ENCODE results near the gene TPRG1L. TPM values are rescaled to one million over a fixed set of nuclear protein-coding genes. Genes with fewer than 3 reads are reported as not detected.

Gene TPRG1L
- total RNA-seq, 2 donors from 2014 or later = 8.6 to 24.4 TPM

GRCh38 chr1:3676581-3677470 lies 52.0 kb downstream of the TPRG1L start:
- Histone ChIP-seq H3K36me3 (replicated peaks in 1 of 2; ENCODE audit: insufficient read depth in 1 of 2, low read depth in 2 of 2) (no peaks in the 10 kb centered on the region), H3K4me3 (no peak overlapping the region), H3K9me3 (no peaks in the 10 kb centered on the region), H3K4me1 (peaks cover 16% of the 10 kb centered on the region), H3K27ac (no peak overlapping the region), H3K27me3 (no peaks in the 10 kb centered on the region)
- DNase-seq (no peak), ATAC-seq (no peak)
- no peak for TF ChIP-seq CTCF (IDR thresholded peaks at IDR 0.05)
- no peak for TF ChIP-seq POLR2A (IDR thresholded peaks at IDR 0.05)
- intact Hi-C loops (cut with DNase I) = no loop called here
- 76 to 82% methylated on average over 9 to 22 of the region's 22 CpGs for WGBS, 2 donors

GRCh38 chr1:3677484-3677883 lies 52.7 kb downstream of the TPRG1L start:
- intact Hi-C loops (cut with DNase I) = no loop called here
- peaks cover 14% of the 10 kb centered on the region for H3K4me1 ChIP-seq
- no peak for ATAC-seq
- 60 to 79% methylated on average over 5 of the region's 5 CpGs for WGBS, 2 donors
- no peaks in the 10 kb centered on the region for H3K36me3 ChIP-seq (replicated peaks in 1 of 2; ENCODE audit: insufficient read depth in 1 of 2, low read depth in 2 of 2)
- no peak for DNase-seq
- no peaks in the 10 kb centered on the region for H3K9me3 ChIP-seq
- H3K27ac ChIP-seq = no peak overlapping the region
- no peak overlapping the region for H3K4me3 ChIP-seq
- TF ChIP-seq CTCF (IDR thresholded peaks at IDR 0.05) (no peak), POLR2A (IDR thresholded peaks at IDR 0.05) (no peak)
- no peaks in the 10 kb centered on the region for H3K27me3 ChIP-seq

- Histone ChIP-seq H3K27me3 (no peaks in the 10 kb centered on the region), H3K4me3 (no peak overlapping the region), H3K4me1 (peaks cover 14% of the 10 kb centered on the region), H3K27ac (no peak overlapping the region), H3K36me3 (replicated peaks in 1 of 2; ENCODE audit: insufficient read depth in 1 of 2, low read depth in 2 of 2) (no peaks in the 10 kb centered on the region), H3K9me3 (no peaks in the 10 kb centered on the region)
- DNase-seq (no peak), ATAC-seq (no peak)
- no peak for TF ChIP-seq CTCF (IDR thresholded peaks at IDR 0.05)
- TF ChIP-seq POLR2A (IDR thresholded peaks at IDR 0.05) = no peak
- WGBS, 2 donors = 73 to 86% methylated on average over 14 to 21 of the region's 21 CpGs
- intact Hi-C loops (cut with DNase I) = no loop called here
Observed at GRCh38 chr1:3678361-3679097, 53.7 kb downstream of the TPRG1L start.

- Histone ChIP-seq H3K9me3 (no peaks in the 10 kb centered on the region), H3K4me1 (peaks cover 11% of the 10 kb centered on the region), H3K27ac (no peak overlapping the region), H3K36me3 (replicated peaks in 1 of 2; ENCODE audit: insufficient read depth in 1 of 2, low read depth in 2 of 2) (no peaks in the 10 kb centered on the region), H3K27me3 (no peaks in the 10 kb centered on the region), H3K4me3 (no peak overlapping the region)
- DNase-seq = no peak
- no peak for ATAC-seq
- TF ChIP-seq CTCF (IDR thresholded peaks at IDR 0.05) (no peak), POLR2A (IDR thresholded peaks at IDR 0.05) (no peak)
- 80 to 91% methylated on average over 10 to 17 of the region's 18 CpGs for WGBS, 2 donors
- intact Hi-C loops (cut with DNase I) = no loop called here
Observed at GRCh38 chr1:3679098-3679555, 54.3 kb downstream of the TPRG1L start.

Other genes starting within 250 kb of the TPRG1L start
- 10 to 100 TPM; 17.1 to 22.1 TPM for gene ARHGEF16, start 170.3 kb upstream of the TPRG1L start, total RNA-seq
- gene MEGF6, start 13.5 kb upstream of the TPRG1L start, total RNA-seq = 10 to 100 TPM; 22.4 to 24.9 TPM
- gene WRAP73, start 25.1 kb downstream of the TPRG1L start, total RNA-seq = 10 to 100 TPM in 1 of 2 donors, 1 to 10 TPM in 1; 7.8 to 35.6 TPM
- gene TP73, start 27.5 kb downstream of the TPRG1L start, total RNA-seq = 10 to 100 TPM in 1 of 2 donors, under 1 TPM in 1; 0.26 to 13.5 TPM
- gene CCDC27, start 127.4 kb downstream of the TPRG1L start, total RNA-seq = not detected
- 1 to 10 TPM in 1 of 2 donors, not detected in 1; 5.2 TPM for gene SMIM1, start 147.7 kb downstream of the TPRG1L start, total RNA-seq
- 10 to 100 TPM; 40.0 to 49.4 TPM for gene LRRC47, start 171.5 kb downstream of the TPRG1L start, total RNA-seq
- 10 to 100 TPM; 17.9 to 22.1 TPM for gene CEP104, start 232.2 kb downstream of the TPRG1L start, total RNA-seq
- gene DFFB, start 232.5 kb downstream of the TPRG1L start, total RNA-seq = 10 to 100 TPM in 1 of 2 donors, 1 to 10 TPM in 1; 6.5 to 13.5 TPM

Data from body of pancreas (tissue), 4 donors.